Astrocyte (in vitro differentiated cells and primary cell): Measurements from ENCODE around the gene CLASRP. TPM values are rescaled to one million over a fixed set of nuclear protein-coding genes. Genes with fewer than 3 reads are reported as not detected.

Experiments
- DNase-seq: peaks from one replicate; pipeline ENCODE4 v3.0.0-alpha.2; 2010; ENCODE audit warnings: low read depth
- FAIRE-seq: peaks from 2 replicates; lab custom pipeline; 2011; peaks lifted over from hg19 to GRCh38; lab: Jason Lieb, UNC
- H2AFZ ChIP-seq: 2 replicates; pipeline ENCODE4 v1.6.0; 2012; ENCODE audit warnings: low read depth, low read length, inconsistent platforms
- H3K27ac ChIP-seq: 2 replicates; pipeline ENCODE4 v1.5.1; 2011; ENCODE audit warnings: low read depth, low read length, inconsistent platforms
- H3K27me3 ChIP-seq: 2 replicates; pipeline ENCODE4 v1.6.0; 2011; ENCODE audit warnings: low read length, inconsistent platforms; ENCODE audit not compliant: insufficient read depth
- H3K36me3 ChIP-seq: 2 replicates; pipeline ENCODE4 v1.5.1; 2011; ENCODE audit warnings: low read length, inconsistent platforms; ENCODE audit not compliant: insufficient read depth
- H3K4me1 ChIP-seq: 2 replicates; pipeline ENCODE4 v1.5.1; 2011; ENCODE audit warnings: low read length, inconsistent platforms; ENCODE audit not compliant: insufficient read depth
- H3K4me2 ChIP-seq: 2 replicates; pipeline ENCODE4 v1.6.0; 2012; ENCODE audit warnings: low read length, inconsistent platforms
- H3K4me3 ChIP-seq: 2 replicates; pipeline ENCODE4 v1.5.1; 2011; ENCODE audit warnings: low read depth, mild to moderate bottlenecking, low read length, inconsistent platforms; ENCODE audit not compliant: insufficient read depth
- H3K79me2 ChIP-seq: 2 replicates; pipeline ENCODE4 v1.6.0; 2012; ENCODE audit warnings: mild to moderate bottlenecking, low read length, inconsistent platforms; ENCODE audit not compliant: insufficient read depth
- H3K9ac ChIP-seq: 2 replicates; pipeline ENCODE4 v1.6.0; 2012; ENCODE audit warnings: mild to moderate bottlenecking, low read length, inconsistent platforms
- H3K9me3 ChIP-seq: 2 replicates; pipeline ENCODE4 v1.5.1; 2012; ENCODE audit warnings: low read depth, mild to moderate bottlenecking, low read length, inconsistent platforms; ENCODE audit not compliant: insufficient read depth
- H4K20me1 ChIP-seq: 2 replicates; pipeline ENCODE4 v1.6.0; 2012; ENCODE audit warnings: low read length, inconsistent platforms; ENCODE audit not compliant: insufficient read depth
- H3K27ac Mint-ChIP-seq: one replicate; pipeline ENCODE4 v1.8.0; 2021; ENCODE audit warnings: mild to moderate bottlenecking, mixed read lengths; ENCODE audit not compliant: unreplicated experiment
- H3K27me3 Mint-ChIP-seq: one replicate; pipeline ENCODE4 v1.8.0; 2021; ENCODE audit warnings: low read depth, mixed read lengths; ENCODE audit not compliant: unreplicated experiment
- H3K36me3 Mint-ChIP-seq: one replicate; pipeline ENCODE4 v1.8.0; 2021; ENCODE audit warnings: low read depth, mixed read lengths; ENCODE audit not compliant: unreplicated experiment
- H3K4me1 Mint-ChIP-seq: one replicate; pipeline ENCODE4 v1.8.0; 2021; ENCODE audit warnings: low read depth, mixed read lengths; ENCODE audit not compliant: unreplicated experiment
- H3K4me3 Mint-ChIP-seq: one replicate; pipeline ENCODE4 v1.8.0; 2021; ENCODE audit warnings: mild to moderate bottlenecking, moderate library complexity, mixed read lengths; ENCODE audit not compliant: unreplicated experiment
- H3K9me3 Mint-ChIP-seq: one replicate; pipeline ENCODE4 v1.8.0; 2021; ENCODE audit warnings: mild to moderate bottlenecking, mixed read lengths; ENCODE audit not compliant: unreplicated experiment
- EZH2 ChIP-seq: IDR thresholded peaks from 2 replicates; pipeline ENCODE4 v1.6.1; 2012; ENCODE audit warnings: mild to moderate bottlenecking, low read length, inconsistent platforms; ENCODE audit not compliant: insufficient read depth
- total RNA-seq: library from RNA; stranded (reverse); gene quantifications from 2 replicates; pipeline ENCODE4 v1.2.1, GENCODE V29; 2021
- TF ChIP-seq, protein P1 (sequence below): IDR thresholded peaks from 2 replicates; pipeline ENCODE4 v1.5.1; 2011; ENCODE audit warnings: low read depth, mild to moderate bottlenecking, inconsistent platforms, low read length, moderate library complexity; ENCODE audit not compliant: insufficient read depth

CLASRP gene
- total RNA-seq, 1 donor from 2014 or later: 45.5 TPM

DNA sequence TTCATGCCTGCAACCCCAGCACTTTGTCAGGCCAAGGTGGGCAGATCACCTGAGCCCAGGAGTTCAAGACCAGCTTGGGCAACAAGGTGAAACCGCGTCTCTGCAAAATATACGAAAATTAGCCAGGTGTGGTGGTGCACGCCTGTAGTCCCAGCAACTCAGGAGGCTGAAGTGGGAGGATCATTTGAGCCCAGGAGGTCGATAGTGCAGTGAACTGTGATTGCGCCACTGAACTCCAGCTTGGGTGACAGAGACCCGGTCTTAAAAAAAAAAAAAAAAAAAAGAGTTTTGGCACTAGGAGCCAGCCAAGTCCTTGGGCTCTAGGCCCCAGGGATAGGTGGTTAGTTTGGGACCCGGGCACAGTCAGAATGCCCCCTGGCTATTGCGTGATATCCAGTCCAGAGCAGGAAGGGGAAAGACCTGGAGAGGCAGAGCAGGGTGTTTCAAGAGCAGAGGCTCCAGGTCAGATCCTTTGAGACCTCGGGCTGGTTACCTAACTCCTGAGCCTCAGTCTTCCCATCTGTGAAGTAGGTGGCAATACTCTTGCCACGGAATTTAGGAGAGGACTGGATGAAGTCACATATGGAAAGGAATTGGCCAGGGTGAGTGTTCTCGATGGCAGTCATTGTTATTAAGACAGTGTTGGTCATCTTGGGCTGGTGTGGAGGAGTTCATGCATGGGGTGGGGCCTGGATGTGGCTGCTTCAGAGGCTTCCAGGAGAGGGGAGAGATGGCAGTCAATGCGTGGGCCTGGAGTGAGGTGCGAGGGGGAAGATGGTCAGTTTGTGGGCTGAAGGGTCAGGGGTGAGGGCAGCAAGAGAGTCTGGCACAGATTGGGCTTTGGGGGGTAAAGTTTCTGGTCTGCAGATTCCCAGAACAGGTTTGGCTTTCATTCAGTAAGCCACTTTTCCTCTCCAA is 56.9 kb downstream of the CLASRP start:
- no peaks in the 10 kb centered on the region for H3K27me3 Mint-ChIP-seq
- Histone ChIP-seq H2AFZ (no peak overlapping the region), H3K4me1 (peaks cover 50% of the 10 kb centered on the region), H3K9me3 (no peaks in the 10 kb centered on the region), H3K27ac (no peak overlapping the region), H3K27me3 (no peaks in the 10 kb centered on the region), H3K36me3 (no peaks in the 10 kb centered on the region), H3K4me2 (peak overlapping the region; percentile 7), H3K79me2 (peaks cover 79% of the 10 kb centered on the region), H3K4me3 (no peak overlapping the region), H3K9ac (no peak overlapping the region), H4K20me1 (peaks cover 71% of the 10 kb centered on the region)
- H3K4me3 Mint-ChIP-seq: peak overlapping the region; percentile 36
- peak overlapping the region; percentile 64 for H3K27ac Mint-ChIP-seq
- H3K9me3 Mint-ChIP-seq: no peaks in the 10 kb centered on the region
- FAIRE-seq (no peak), DNase-seq (no peak)
- TF ChIP-seq, protein P1, sequence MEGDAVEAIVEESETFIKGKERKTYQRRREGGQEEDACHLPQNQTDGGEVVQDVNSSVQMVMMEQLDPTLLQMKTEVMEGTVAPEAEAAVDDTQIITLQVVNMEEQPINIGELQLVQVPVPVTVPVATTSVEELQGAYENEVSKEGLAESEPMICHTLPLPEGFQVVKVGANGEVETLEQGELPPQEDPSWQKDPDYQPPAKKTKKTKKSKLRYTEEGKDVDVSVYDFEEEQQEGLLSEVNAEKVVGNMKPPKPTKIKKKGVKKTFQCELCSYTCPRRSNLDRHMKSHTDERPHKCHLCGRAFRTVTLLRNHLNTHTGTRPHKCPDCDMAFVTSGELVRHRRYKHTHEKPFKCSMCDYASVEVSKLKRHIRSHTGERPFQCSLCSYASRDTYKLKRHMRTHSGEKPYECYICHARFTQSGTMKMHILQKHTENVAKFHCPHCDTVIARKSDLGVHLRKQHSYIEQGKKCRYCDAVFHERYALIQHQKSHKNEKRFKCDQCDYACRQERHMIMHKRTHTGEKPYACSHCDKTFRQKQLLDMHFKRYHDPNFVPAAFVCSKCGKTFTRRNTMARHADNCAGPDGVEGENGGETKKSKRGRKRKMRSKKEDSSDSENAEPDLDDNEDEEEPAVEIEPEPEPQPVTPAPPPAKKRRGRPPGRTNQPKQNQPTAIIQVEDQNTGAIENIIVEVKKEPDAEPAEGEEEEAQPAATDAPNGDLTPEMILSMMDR: no peak
- TF ChIP-seq EZH2: no peak
- peaks cover 61% of the 10 kb centered on the region for H3K4me1 Mint-ChIP-seq
- peaks cover 9% of the 10 kb centered on the region for H3K36me3 Mint-ChIP-seq

GRCh38 chr19:45096700-45097099 is 57.9 kb downstream of the CLASRP start:
- Histone ChIP-seq H3K4me1 (peaks cover 49% of the 10 kb centered on the region), H3K9ac (no peak overlapping the region), H3K79me2 (peaks cover 88% of the 10 kb centered on the region), H3K36me3 (no peaks in the 10 kb centered on the region), H3K4me3 (no peak overlapping the region), H3K27me3 (no peaks in the 10 kb centered on the region), H3K4me2 (no peak overlapping the region), H2AFZ (no peak overlapping the region), H3K9me3 (no peaks in the 10 kb centered on the region), H4K20me1 (peaks cover 81% of the 10 kb centered on the region), H3K27ac (no peak overlapping the region)
- no peak for FAIRE-seq
- no peak for DNase-seq
- H3K27ac Mint-ChIP-seq: peak overlapping the region; percentile 64
- H3K4me1 Mint-ChIP-seq: peaks cover 67% of the 10 kb centered on the region
- peak overlapping the region; percentile 36 for H3K4me3 Mint-ChIP-seq
- H3K36me3 Mint-ChIP-seq: peaks cover 4% of the 10 kb centered on the region
- H3K9me3 Mint-ChIP-seq: no peaks in the 10 kb centered on the region
- no peaks in the 10 kb centered on the region for H3K27me3 Mint-ChIP-seq
- TF ChIP-seq EZH2: no peak
- TF ChIP-seq, protein P1: no peak

GRCh38 chr19:45097450-45097775 is 58.6 kb downstream of the CLASRP start:
- Histone ChIP-seq H3K27ac (peak overlapping the region; percentile 75), H3K4me1 (peaks cover 50% of the 10 kb centered on the region), H3K27me3 (no peaks in the 10 kb centered on the region), H3K9me3 (no peaks in the 10 kb centered on the region), H3K9ac (no peak overlapping the region), H4K20me1 (peaks cover 88% of the 10 kb centered on the region), H3K4me3 (no peak overlapping the region), H3K79me2 (peaks cover 96% of the 10 kb centered on the region), H3K4me2 (peak overlapping the region; percentile 88), H3K36me3 (no peaks in the 10 kb centered on the region), H2AFZ (no peak overlapping the region)
- H3K27ac Mint-ChIP-seq: peak overlapping the region; percentile 11
- peaks cover 7% of the 10 kb centered on the region for H3K36me3 Mint-ChIP-seq
- H3K27me3 Mint-ChIP-seq: no peaks in the 10 kb centered on the region
- TF ChIP-seq EZH2: no peak
- TF ChIP-seq, protein P1: no peak
- DNase-seq: no peak
- no peaks in the 10 kb centered on the region for H3K9me3 Mint-ChIP-seq
- H3K4me3 Mint-ChIP-seq: no peak overlapping the region
- H3K4me1 Mint-ChIP-seq: peaks cover 70% of the 10 kb centered on the region
- no peak for FAIRE-seq
